HAP-1 (cell line): ENCODE results near the gene ATP4A.
"Not testable (repeated sequence)": the region's sequence is repeated elsewhere in the genome, so short reads cannot be mapped to it uniquely, and the experiment has no call there.

ENCODE experiments used
- DNase-seq, 2 experiments: peaks; one replicate each; pipeline ENCODE4 v3.0.0-alpha.2; 2016 to 2020; ENCODE audit warnings: low spot score in 2 of 2
- H3K27me3 ChIP-seq: fragments of 250-450 bp; sonication (Bioruptor Pico); 2 replicates; pipeline ENCODE4 v1.5.1; 2020; ENCODE audit warnings: low read depth, mild to moderate bottlenecking, moderate library complexity
- H3K36me3 ChIP-seq: fragments of 250-450 bp; sonication (Bioruptor Pico); replicated peaks from 2 replicates; pipeline ENCODE4 v1.5.1; 2020; ENCODE audit warnings: mild to moderate bottlenecking
- H3K4me1 ChIP-seq: fragments of 250-450 bp; sonication (Bioruptor Pico); 2 replicates; pipeline ENCODE4 v1.5.1; 2020; ENCODE audit warnings: mild to moderate bottlenecking
- H3K4me3 ChIP-seq: fragments of 250-450 bp; sonication (Bioruptor Pico); 2 replicates; pipeline ENCODE4 v1.5.1; 2020; ENCODE audit warnings: mild to moderate bottlenecking, moderate library complexity
- H3K9me3 ChIP-seq: fragments of 250-450 bp; sonication (Bioruptor Pico); 2 replicates; pipeline ENCODE4 v1.5.1; 2020; ENCODE audit warnings: mild to moderate bottlenecking, moderate library complexity
- in situ Hi-C: fragments of 300-500 bp; cut with MboI; formaldehyde crosslinking; loops from 3 replicates; pipeline ENCODE4 v1.14.3; 2020; ENCODE audit warnings: low sequenced_read_pairs, inconsistent platforms, mixed read lengths

The ATP4A gene

GRCh38 chr19:35563207-35563829 is at the start of gene ATP4A:
TSS of gene ATP4A (minus strand) at chr19:35563658. CDS start at chr19:35563629, 29 bp downstream.
- DNase-seq: no peak
- no peak within 1 kb of the TSS for H3K4me3 ChIP-seq
- no peaks in the 10 kb centered on the region; the same call in 1 of the 2 replicates for H3K4me1 ChIP-seq
- no peaks in the 10 kb centered on the region for H3K9me3 ChIP-seq
- H3K36me3 ChIP-seq: no peaks in the 10 kb centered on the region
- in situ Hi-C loops: no loop called here
- H3K27me3 ChIP-seq: peaks cover 2% of the 10 kb centered on the region; the same call in 1 of the 2 replicates

- Histone ChIP-seq H3K27me3 (no peaks in the 10 kb centered on the region), H3K36me3 (peaks cover 15% of the 10 kb centered on the region), H3K4me1 (peaks cover 5% of the 10 kb centered on the region), H3K9me3 (peaks cover 4% of the 10 kb centered on the region), H3K4me3 (peak within 1 kb of the TSS; percentile 71)
- in situ Hi-C loops: no loop called here
- DNase-seq: peak; percentile 86 to 94
Observed at GRCh38 chr19:35612559-35613321, 49.3 kb upstream of the ATP4A start, which contains the start of gene HAUS5. TSS of gene HAUS5 (plus strand) at chr19:35612735. CDS start at chr19:35612795, 60 bp downstream.

DNA sequence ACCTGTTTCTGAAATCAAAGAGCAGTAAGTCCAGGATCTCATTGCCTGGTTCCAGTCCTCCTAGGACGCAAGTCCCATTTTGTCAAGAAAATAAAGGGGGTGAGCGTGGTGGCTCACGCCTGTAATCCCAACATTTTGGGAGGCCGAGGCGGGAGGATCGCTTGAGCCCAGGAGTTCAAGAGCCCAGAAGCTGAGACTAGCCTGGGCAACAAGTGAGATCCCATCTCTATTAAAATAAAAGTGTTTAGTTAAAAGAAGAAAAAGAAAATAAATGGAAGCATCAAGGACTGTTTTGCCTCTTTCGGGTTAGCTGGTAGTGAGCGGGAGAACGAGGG is 48.7 kb upstream of the ATP4A start:
- no peaks in the 10 kb centered on the region for H3K27me3 ChIP-seq
- H3K4me1 ChIP-seq: peaks cover 5% of the 10 kb centered on the region
- H3K4me3 ChIP-seq: peak overlapping the region; percentile 71
- H3K9me3 ChIP-seq: peaks cover 7% of the 10 kb centered on the region
- H3K36me3 ChIP-seq: peaks cover 11% of the 10 kb centered on the region
- no peak for DNase-seq
- in situ Hi-C loops: no loop called here

DNA sequence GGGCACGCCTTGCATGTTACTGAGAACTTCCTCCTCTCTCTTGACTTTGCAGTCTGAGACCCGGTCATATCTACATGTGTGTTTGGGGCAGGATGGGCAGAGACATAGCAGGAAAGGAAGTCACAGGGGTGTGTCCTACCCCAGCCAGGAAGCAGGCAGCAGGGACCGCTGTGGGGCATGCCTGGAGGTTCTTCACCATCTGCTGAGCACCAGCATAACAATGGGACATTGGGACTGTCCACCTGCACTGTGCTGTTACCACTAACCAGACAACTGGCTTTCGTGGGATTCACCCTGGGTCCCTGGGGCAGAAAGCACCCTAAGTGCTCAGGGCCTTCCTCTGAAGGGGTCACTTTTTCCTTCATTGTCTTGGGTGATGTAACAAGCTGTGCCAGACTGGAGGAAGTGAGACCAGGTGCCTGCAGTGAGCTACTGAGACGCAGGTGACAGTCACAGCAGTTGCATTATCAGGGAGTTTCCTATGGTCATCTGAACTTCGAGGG is 46.4 kb upstream of the ATP4A start:
- DNase-seq: no peak
- Histone ChIP-seq H3K4me1 (peaks cover 5% of the 10 kb centered on the region), H3K27me3 (no peaks in the 10 kb centered on the region), H3K9me3 (peaks cover 9% of the 10 kb centered on the region), H3K4me3 (no peak overlapping the region), H3K36me3 (no peaks in the 10 kb centered on the region)
- in situ Hi-C loops: no loop called here

GRCh38 chr19:35608251-35608650 is 44.8 kb upstream of the ATP4A start:
- peaks cover 9% of the 10 kb centered on the region for H3K9me3 ChIP-seq
- no peak overlapping the region for H3K4me3 ChIP-seq
- DNase-seq: no peak
- H3K27me3 ChIP-seq: no peaks in the 10 kb centered on the region
- peaks cover 5% of the 10 kb centered on the region for H3K4me1 ChIP-seq
- H3K36me3 ChIP-seq: no peaks in the 10 kb centered on the region
- in situ Hi-C loops: no loop called here

GRCh38 chr19:35607661-35608060 is 44.2 kb upstream of the ATP4A start:
- peaks cover 9% of the 10 kb centered on the region for H3K9me3 ChIP-seq
- DNase-seq: no peak
- H3K36me3 ChIP-seq: no peaks in the 10 kb centered on the region
- no peak overlapping the region for H3K4me3 ChIP-seq
- in situ Hi-C loops: no loop called here
- H3K27me3 ChIP-seq: no peaks in the 10 kb centered on the region
- H3K4me1 ChIP-seq: peaks cover 5% of the 10 kb centered on the region

DNA sequence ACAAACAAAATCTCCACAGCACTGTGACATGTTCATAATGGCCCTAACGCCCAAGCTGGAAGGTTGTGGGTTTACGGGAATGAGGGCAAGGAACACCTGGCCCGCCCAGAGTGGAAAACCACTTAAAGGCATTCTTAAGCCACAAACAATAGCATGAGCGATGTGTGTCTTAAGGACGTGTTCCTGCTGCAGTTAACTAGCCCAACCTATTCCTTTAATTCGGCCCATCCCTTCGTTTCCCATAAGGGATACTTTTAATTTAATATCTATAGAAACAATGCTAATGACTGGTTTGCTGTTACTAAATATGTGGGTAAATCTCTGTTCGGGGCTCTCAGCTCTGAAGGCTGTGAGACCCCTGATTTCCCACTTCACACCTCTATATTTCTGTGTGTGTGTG is 43.7 kb upstream of the ATP4A start:
- DNase-seq, H3K4me1 ChIP-seq, H3K9me3 ChIP-seq, H3K4me3 ChIP-seq, in situ Hi-C loops, H3K36me3 ChIP-seq, H3K27me3 ChIP-seq: not testable (repeated sequence)

DNA sequence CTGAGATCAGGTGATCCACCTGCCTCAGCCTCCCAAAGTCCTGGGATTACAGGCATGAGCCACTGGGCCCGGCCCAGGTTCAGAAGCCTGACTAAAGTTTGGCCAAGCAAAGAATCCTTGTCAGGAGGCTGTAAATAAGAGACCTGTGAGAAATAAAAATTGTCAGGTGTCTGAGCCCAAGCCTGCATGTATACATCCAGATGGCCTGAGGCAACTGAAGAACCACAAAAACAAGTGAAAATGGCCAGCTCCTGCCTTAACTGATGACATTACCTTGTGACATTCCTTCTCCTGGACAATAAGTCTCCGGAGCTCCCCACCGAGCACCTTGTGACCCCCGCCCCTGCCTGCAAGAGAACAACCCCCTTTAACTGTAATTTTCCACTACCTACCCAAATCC is 41.0 kb upstream of the ATP4A start:
- in situ Hi-C loops, DNase-seq: not testable (repeated sequence)

DNA sequence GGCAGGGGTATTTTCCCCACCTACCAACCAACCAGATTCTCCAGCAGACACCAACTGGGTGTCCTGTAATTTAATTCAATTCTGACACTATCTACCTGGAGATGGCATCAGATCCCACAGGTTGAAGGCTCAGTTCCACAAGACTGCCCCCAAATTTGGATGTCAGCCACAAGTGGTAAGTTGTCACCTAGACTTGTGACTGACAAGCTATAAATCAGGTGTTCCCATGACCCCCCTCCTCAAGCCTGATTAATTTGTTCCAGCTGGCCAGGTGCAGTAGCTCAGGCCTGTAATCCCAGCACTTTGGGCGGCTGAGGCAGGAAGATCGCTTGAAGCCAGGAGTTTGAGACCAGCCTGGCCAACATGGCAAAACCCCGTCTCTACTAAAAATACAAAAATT is 38.5 kb upstream of the ATP4A start:
- DNase-seq: no peak
- no peaks in the 10 kb centered on the region for H3K36me3 ChIP-seq
- no peaks in the 10 kb centered on the region for H3K27me3 ChIP-seq
- H3K9me3 ChIP-seq: 0 out of 2 replicates have a peak, but pooled peaks cover 2% of the 10 kb centered on the region
- H3K4me1 ChIP-seq: no peaks in the 10 kb centered on the region
- no peak overlapping the region for H3K4me3 ChIP-seq
- in situ Hi-C loops: no loop called here

More for the DNA sequence above, 41.0 kb upstream of the ATP4A start:
- not testable (repeated sequence) for H3K36me3 ChIP-seq, H3K4me3 ChIP-seq, H3K9me3 ChIP-seq, H3K4me1 ChIP-seq, H3K27me3 ChIP-seq

- in situ Hi-C loops: no loop called here
- H3K4me3 ChIP-seq: no peak overlapping the region
- no peaks in the 10 kb centered on the region for H3K4me1 ChIP-seq
- no peaks in the 10 kb centered on the region for H3K36me3 ChIP-seq
- peak in 1 of 2 experiments; percentile 20 for DNase-seq
- H3K9me3 ChIP-seq: no peaks in the 10 kb centered on the region
- no peaks in the 10 kb centered on the region for H3K27me3 ChIP-seq
Observed at GRCh38 chr19:35596366-35596999, 33.0 kb upstream of the ATP4A start.

DNA sequence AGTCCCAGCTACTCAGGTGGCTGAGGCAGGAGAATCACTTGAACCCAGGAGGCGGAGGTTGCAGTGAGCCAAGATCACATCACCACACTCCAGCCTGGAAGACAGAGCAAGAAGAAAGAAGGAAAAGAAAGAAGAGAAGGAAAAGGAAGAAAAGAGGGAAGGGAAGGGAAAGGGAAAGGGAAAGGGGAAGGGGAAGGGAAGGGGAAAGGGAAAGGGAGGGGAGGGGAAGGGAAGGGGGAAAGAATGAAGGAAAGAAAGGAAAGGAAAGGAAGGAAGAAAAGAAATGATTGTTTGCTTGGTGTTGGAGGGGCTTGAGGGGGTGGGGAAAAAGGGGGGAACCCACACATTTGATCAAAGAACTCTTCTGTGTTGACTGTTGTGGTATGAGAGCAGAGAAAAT is 32.5 kb upstream of the ATP4A start:
- Histone ChIP-seq H3K27me3 (no peaks in the 10 kb centered on the region), H3K4me3 (no peak overlapping the region), H3K4me1 (no peaks in the 10 kb centered on the region), H3K9me3 (no peaks in the 10 kb centered on the region), H3K36me3 (no peaks in the 10 kb centered on the region)
- in situ Hi-C loops: no loop called here
- no peak for DNase-seq

- DNase-seq, H3K4me3 ChIP-seq, H3K36me3 ChIP-seq, H3K9me3 ChIP-seq, H3K27me3 ChIP-seq, in situ Hi-C loops, H3K4me1 ChIP-seq: not testable (repeated sequence)
Observed at GRCh38 chr19:35595026-35595425, 31.6 kb upstream of the ATP4A start.

DNA sequence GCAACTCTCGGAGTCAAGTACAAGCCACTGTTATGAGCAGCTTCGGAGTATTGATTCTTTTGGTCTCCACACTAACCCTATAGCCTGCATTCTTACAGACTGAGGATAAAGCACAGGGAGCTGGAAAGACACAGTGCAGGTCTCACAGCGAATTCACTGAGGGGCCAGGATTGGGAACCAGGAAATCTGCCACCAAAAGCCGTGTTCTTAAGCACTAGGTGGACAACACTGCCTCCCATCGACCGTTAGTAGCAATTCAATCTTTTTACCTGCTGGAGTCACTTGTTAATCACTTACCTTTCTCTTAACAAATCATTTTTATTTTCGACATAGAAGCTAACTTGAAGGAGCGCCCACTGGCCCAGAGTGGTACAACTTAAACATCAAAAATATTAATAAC is 28.8 kb upstream of the ATP4A start:
- Histone ChIP-seq H3K4me1 (no peaks in the 10 kb centered on the region), H3K36me3 (no peaks in the 10 kb centered on the region), H3K4me3 (no peak overlapping the region), H3K9me3 (no peaks in the 10 kb centered on the region), H3K27me3 (no peaks in the 10 kb centered on the region)
- peak; percentile 7 to 26 for DNase-seq
- in situ Hi-C loops: no loop called here

DNA sequence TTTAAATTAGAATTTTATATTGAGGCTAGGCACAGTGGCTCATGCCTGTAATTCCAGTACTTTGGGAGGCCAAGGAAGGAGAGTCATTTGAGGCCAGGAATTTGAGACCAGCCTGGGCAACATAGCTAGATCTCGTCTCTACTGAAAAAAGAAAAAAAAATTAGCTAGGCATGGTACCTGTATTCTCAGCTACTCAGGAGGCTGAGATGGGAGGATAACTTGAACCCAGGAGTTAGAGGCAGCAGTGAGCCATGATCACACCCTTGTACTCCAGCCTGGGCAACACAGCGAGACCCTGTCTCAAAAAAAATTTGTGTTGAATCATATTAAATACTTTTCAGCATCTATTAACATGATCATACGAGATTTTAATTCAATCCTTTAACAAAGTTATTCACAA is 27.4 kb upstream of the ATP4A start:
- Histone ChIP-seq H3K9me3 (no peaks in the 10 kb centered on the region), H3K4me3 (no peak overlapping the region), H3K27me3 (no peaks in the 10 kb centered on the region), H3K36me3 (no peaks in the 10 kb centered on the region), H3K4me1 (no peaks in the 10 kb centered on the region)
- in situ Hi-C loops: no loop called here
- DNase-seq: no peak
